UCSD-AML1 (cell line): ENCODE measurements around the gene POMT2.

Experiments used
- DNase-seq: peaks from one replicate; lab custom pipeline; 2025; ENCODE audit not compliant: unreplicated experiment; lab: John Stamatoyannopoulos, UW

Gene POMT2

GRCh38 chr14:77270361-77271112 is 50.1 kb downstream of the POMT2 start:
- no peak for DNase-seq

- no peak for DNase-seq
These were observed 51.6 kb downstream of the POMT2 start for GRCh38 chr14:77268989-77269600.

- DNase-seq, result no peak
These were observed 52.6 kb downstream of the POMT2 start for GRCh38 chr14:77267937-77268699.

- DNase-seq, result no peak
These were observed 54.3 kb downstream of the POMT2 start for GRCh38 chr14:77266336-77266735.

GRCh38 chr14:77265561-77266335 is 54.9 kb downstream of the POMT2 start:
- no peak for DNase-seq

- DNase-seq, result no peak
These were observed 55.5 kb downstream of the POMT2 start for GRCh38 chr14:77265187-77265515.

- DNase-seq, result no peak
These were observed 56.1 kb downstream of the POMT2 start for GRCh38 chr14:77264466-77265186.

GRCh38 chr14:77260631-77261030 is 60.1 kb downstream of the POMT2 start:
- DNase-seq, result no peak

- DNase-seq, result no peak
These were observed 60.5 kb downstream of the POMT2 start for GRCh38 chr14:77260199-77260598.

- DNase-seq, result no peak
These were observed 61.5 kb downstream of the POMT2 start for GRCh38 chr14:77259025-77259715.

- no peak for DNase-seq
These were observed 62.1 kb downstream of the POMT2 start for GRCh38 chr14:77258566-77258965.

- no peak for DNase-seq
These were observed 63.0 kb downstream of the POMT2 start for GRCh38 chr14:77257700-77258099.

GRCh38 chr14:77256694-77257093 is 64.0 kb downstream of the POMT2 start:
- DNase-seq, result no peak

GRCh38 chr14:77253333-77254190 is 67.1 kb downstream of the POMT2 start:
- DNase-seq, result no peak

- no peak for DNase-seq
These were observed 68.8 kb downstream of the POMT2 start for GRCh38 chr14:77251870-77252269.

GRCh38 chr14:77250927-77251326 is 69.8 kb downstream of the POMT2 start:
- no peak for DNase-seq

- no peak for DNase-seq
These were observed 71.4 kb downstream of the POMT2 start for GRCh38 chr14:77249286-77249685.

- DNase-seq, result no peak
These were observed 72.0 kb downstream of the POMT2 start for GRCh38 chr14:77248666-77249065.

- no peak for DNase-seq
These were observed 73.9 kb downstream of the POMT2 start for GRCh38 chr14:77246784-77247183.
